ENCODE results near the gene SPTAN1. TPM values are rescaled to one million over a fixed set of nuclear protein-coding genes. Genes with fewer than 3 reads are reported as not detected.
"Not testable (repeated sequence)": the region's sequence is repeated elsewhere in the genome, so short reads cannot be mapped to it uniquely, and the experiment has no call there.

The SPTAN1 gene
- 292 TPM for total RNA-seq

GRCh38 chr9:128552153-128552743 lies at the start of gene SPTAN1:
Gene SPTAN1 (plus strand): TSS chr9:128552587. CDS start chr9:128566741, 14,154 bp downstream.
- Histone ChIP-seq H3K4me1 (peaks cover 60% of the 10 kb centered on the region), H3K27ac (peak within 1 kb of the TSS; percentile 98), H3K27me3 (no peaks in the 10 kb centered on the region), H3K9me3 (no peaks in the 10 kb centered on the region), H3K4me3 (peak within 1 kb of the TSS; percentile 77 to 95), H3K36me3 (no peaks in the 10 kb centered on the region)
- intact Hi-C loops (cut with DNase I), result loop anchor here (10.0 kb wide), 1 partner anchor 133 kb away; the partner anchor contains the start of gene SET
- TF ChIP-seq POLR2A (IDR thresholded peaks at IDR 0.05) (peak in 1 of 2 donors; percentile 99), POLR2AphosphoS5 (IDR thresholded peaks at IDR 0.05; ENCODE audit: insufficient read depth in 1 of 2, low read depth in 1 of 2) (peak; percentile 43 to 96), CTCF (IDR thresholded peaks at IDR 0.05) (no peak)
- peak in 1 of 2 donors; percentile 93 for DNase-seq (ENCODE audit: extremely low spot score in 2 of 2)

GRCh38 chr9:128503415-128503825 lies 49.0 kb upstream of the SPTAN1 start:
- peaks cover 0 to 20% of the 10 kb centered on the region in 2 donors for H3K36me3 ChIP-seq
- H3K4me3 ChIP-seq, result peak overlapping the region; percentile 87 to 92
- peak overlapping the region; percentile 78 for H3K27ac ChIP-seq
- H3K9me3 ChIP-seq; intact Hi-C loops (cut with DNase I); H3K27me3 ChIP-seq; DNase-seq (ENCODE audit: extremely low spot score in 2 of 2): not testable (repeated sequence)
- H3K4me1 ChIP-seq, result peaks cover 26% of the 10 kb centered on the region

- TF ChIP-seq CTCF (IDR thresholded peaks at IDR 0.05) (no peak), POLR2AphosphoS5 (IDR thresholded peaks at IDR 0.05; ENCODE audit: insufficient read depth in 1 of 2, low read depth in 1 of 2) (no peak), POLR2A (IDR thresholded peaks at IDR 0.05) (no peak)
- no peaks in the 10 kb centered on the region for H3K9me3 ChIP-seq
- H3K36me3 ChIP-seq, result peaks cover 0 to 15% of the 10 kb centered on the region in 2 donors
- no peaks in the 10 kb centered on the region for H3K27me3 ChIP-seq
- intact Hi-C loops (cut with DNase I), result no loop called here
- peak overlapping the region; percentile 78 for H3K27ac ChIP-seq
- peaks cover 26% of the 10 kb centered on the region for H3K4me1 ChIP-seq
- H3K4me3 ChIP-seq, result peak overlapping the region; percentile 87 to 92
- DNase-seq (ENCODE audit: extremely low spot score in 2 of 2), result no peak
These were observed 48.5 kb upstream of the SPTAN1 start for GRCh38 chr9:128503870-128504269.

GRCh38 chr9:128504485-128505413 lies 47.6 kb upstream of the SPTAN1 start, which contains the start of gene GLE1:
Gene GLE1 (plus strand): TSS chr9:128504719. CDS start chr9:128504806, 87 bp downstream.
- intact Hi-C loops (cut with DNase I), result no loop called here
- TF ChIP-seq CTCF (IDR thresholded peaks at IDR 0.05) (no peak), POLR2AphosphoS5 (IDR thresholded peaks at IDR 0.05; ENCODE audit: insufficient read depth in 1 of 2, low read depth in 1 of 2) (peak; percentile 90 to 91), POLR2A (IDR thresholded peaks at IDR 0.05) (peak in 1 of 2 donors; percentile 47)

GRCh38 chr9:128505414-128505765 lies 47.0 kb upstream of the SPTAN1 start:
- peak overlapping the region; percentile 78 for H3K27ac ChIP-seq
- no peaks in the 10 kb centered on the region for H3K9me3 ChIP-seq
- no peak for DNase-seq (ENCODE audit: extremely low spot score in 2 of 2)
- H3K4me1 ChIP-seq, result peaks cover 26% of the 10 kb centered on the region
- peaks cover 0 to 16% of the 10 kb centered on the region in 2 donors for H3K36me3 ChIP-seq
- H3K27me3 ChIP-seq, result no peaks in the 10 kb centered on the region
- intact Hi-C loops (cut with DNase I), result no loop called here
- TF ChIP-seq POLR2A (IDR thresholded peaks at IDR 0.05), result no peak
- no peak for TF ChIP-seq POLR2AphosphoS5 (IDR thresholded peaks at IDR 0.05; ENCODE audit: insufficient read depth in 1 of 2, low read depth in 1 of 2)
- TF ChIP-seq CTCF (IDR thresholded peaks at IDR 0.05), result no peak
- H3K4me3 ChIP-seq, result peak overlapping the region; percentile 87 to 92

More at GRCh38 chr9:128504485-128505413, 47.6 kb upstream of the SPTAN1 start, which contains the start of gene GLE1:
- peak in 1 of 2 donors; percentile 91 for DNase-seq (ENCODE audit: extremely low spot score in 2 of 2)
- Histone ChIP-seq H3K27me3 (no peaks in the 10 kb centered on the region), H3K4me3 (peak within 1 kb of the TSS; percentile 87 to 92), H3K4me1 (peaks cover 26% of the 10 kb centered on the region), H3K9me3 (no peaks in the 10 kb centered on the region), H3K36me3 (peaks cover 0 to 16% of the 10 kb centered on the region in 2 donors), H3K27ac (peak within 1 kb of the TSS; percentile 78)

- H3K27ac ChIP-seq; DNase-seq (ENCODE audit: extremely low spot score in 2 of 2); H3K27me3 ChIP-seq; intact Hi-C loops (cut with DNase I); H3K4me3 ChIP-seq; H3K9me3 ChIP-seq: not testable (repeated sequence)
- Histone ChIP-seq H3K4me1 (peaks cover 26% of the 10 kb centered on the region), H3K36me3 (peaks cover 0 to 17% of the 10 kb centered on the region in 2 donors)
These were observed 46.5 kb upstream of the SPTAN1 start for GRCh38 chr9:128505906-128506305.
